Hepatocyte (in vitro differentiated cells): Measurements from ENCODE around the gene COX7A2. TPM values are rescaled to one million over a fixed set of nuclear protein-coding genes. Genes with fewer than 3 reads are reported as not detected.

ENCODE experiments used
- DNase-seq: peaks from one replicate; pipeline ENCODE4 v3.0.0-alpha.2; 2016; ENCODE audit warnings: low spot score
- H2AFZ ChIP-seq: fragments of 200-600 bp; sonication (generic); 2 replicates; pipeline ENCODE4 v1.6.0; 2016; ENCODE audit warnings: antibody characterized with exemption, mild to moderate bottlenecking
- H3K27ac ChIP-seq: fragments of 200-600 bp; sonication (generic); 2 replicates; pipeline ENCODE4 v1.5.1; 2016; ENCODE audit warnings: mild to moderate bottlenecking
- H3K27me3 ChIP-seq: fragments of 200-600 bp; sonication (generic); 2 replicates; pipeline ENCODE4 v1.6.1; 2016
- H3K36me3 ChIP-seq: fragments of 200-600 bp; sonication (generic); replicated peaks from 2 replicates; pipeline ENCODE4 v1.5.1; 2016; ENCODE audit warnings: low read depth; ENCODE audit not compliant: insufficient read depth
- H3K4me1 ChIP-seq: fragments of 200-600 bp; sonication (generic); 2 replicates; pipeline ENCODE4 v1.5.1; 2016; ENCODE audit warnings: mild to moderate bottlenecking, moderate library complexity; ENCODE audit not compliant: insufficient read depth
- H3K4me2 ChIP-seq: fragments of 200-600 bp; sonication (generic); 2 replicates; pipeline ENCODE4 v1.6.0; 2016
- H3K4me3 ChIP-seq: fragments of 200-600 bp; sonication (generic); 2 replicates; pipeline ENCODE4 v1.5.1; 2016; ENCODE audit warnings: mild to moderate bottlenecking
- H3K79me2 ChIP-seq: fragments of 200-600 bp; sonication (generic); 2 replicates; pipeline ENCODE4 v1.6.0; 2017; ENCODE audit warnings: mild to moderate bottlenecking
- H3K9me2 ChIP-seq: fragments of 200-600 bp; sonication (generic); replicated peaks from 2 replicates; pipeline ENCODE4 v1.6.0; 2017; ENCODE audit warnings: mild to moderate bottlenecking; ENCODE audit not compliant: insufficient read depth
- H3K9me3 ChIP-seq: fragments of 200-600 bp; sonication (generic); 2 replicates; pipeline ENCODE4 v1.5.1; 2016; ENCODE audit warnings: low read depth, mild to moderate bottlenecking
- H4K20me1 ChIP-seq: fragments of 200-600 bp; sonication (generic); 2 replicates; pipeline ENCODE4 v1.6.0; 2016; ENCODE audit warnings: mild to moderate bottlenecking; ENCODE audit not compliant: insufficient read depth, poor library complexity, severe bottlenecking
- EZH2 ChIP-seq: fragments of 200-600 bp; sonication (generic); IDR thresholded peaks from 2 replicates; pipeline ENCODE4 v1.6.1; 2016; ENCODE audit warnings: antibody characterized with exemption, mild to moderate bottlenecking, borderline replicate concordance
- EZH2phosphoT487 ChIP-seq: fragments of 200-600 bp; sonication (generic); IDR thresholded peaks from one replicate; pipeline ENCODE4 v1.6.1; 2018; ENCODE audit warnings: antibody characterized with exemption, mild to moderate bottlenecking, low read depth, moderate library complexity; ENCODE audit not compliant: unreplicated experiment, severe bottlenecking
- WGBS: methylation state at CpG from one replicate; pipeline ENCODE4 v1.1.6; 2016; ENCODE audit warnings: low lambda C conversion rate; ENCODE audit errors: missing lambda C conversion rate; 5-methylcytosine and 5-hydroxymethylcytosine counted together
- polyA plus RNA-seq: library from polyadenylated mRNA; unstranded; fragments of >200 nt; fragmentation: Nextera tagmentation; extraction: Ambion mirVana; gene quantifications from 2 replicates; pipeline ENCODE4 v1.2.1, GENCODE V29; 2016
- total RNA-seq: library from RNA; depleted of rRNA; stranded (reverse); fragments of >200 nt; gene quantifications from 2 replicates; pipeline ENCODE4 v1.2.3, GENCODE V29; 2014
- TF ChIP-seq, protein P1 (sequence below): fragments of 200-600 bp; sonication (generic); IDR thresholded peaks from 2 replicates; pipeline ENCODE4 v1.5.1; 2016; ENCODE audit warnings: antibody characterized with exemption, mild to moderate bottlenecking; ENCODE audit not compliant: poor library complexity

The COX7A2 gene
- total and polyA plus RNA-seq, 2 experiments from 2014 or later = 167 to 703 TPM

DNA sequence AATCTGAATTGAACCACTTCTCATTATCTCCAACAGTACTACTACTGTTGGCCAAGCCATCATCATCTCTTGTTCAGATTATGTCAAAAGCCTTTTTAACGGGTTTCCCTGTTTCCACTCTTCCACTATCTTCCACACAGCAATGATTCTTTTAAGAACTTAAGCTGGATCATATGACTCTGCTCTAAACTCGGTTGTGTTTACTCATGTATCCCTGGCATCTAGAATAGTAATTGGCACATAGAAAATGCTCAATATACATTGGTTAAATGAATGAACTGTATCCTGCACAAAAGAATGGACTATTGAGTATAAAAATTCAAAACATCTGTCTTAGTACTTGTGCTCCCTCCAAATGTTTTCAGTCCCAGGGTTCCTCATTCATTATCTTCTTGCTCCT is 2.8 kb upstream of the COX7A2 start:
- no peak for TF ChIP-seq EZH2phosphoT487
- no peak for TF ChIP-seq EZH2
- TF ChIP-seq, protein P1, sequence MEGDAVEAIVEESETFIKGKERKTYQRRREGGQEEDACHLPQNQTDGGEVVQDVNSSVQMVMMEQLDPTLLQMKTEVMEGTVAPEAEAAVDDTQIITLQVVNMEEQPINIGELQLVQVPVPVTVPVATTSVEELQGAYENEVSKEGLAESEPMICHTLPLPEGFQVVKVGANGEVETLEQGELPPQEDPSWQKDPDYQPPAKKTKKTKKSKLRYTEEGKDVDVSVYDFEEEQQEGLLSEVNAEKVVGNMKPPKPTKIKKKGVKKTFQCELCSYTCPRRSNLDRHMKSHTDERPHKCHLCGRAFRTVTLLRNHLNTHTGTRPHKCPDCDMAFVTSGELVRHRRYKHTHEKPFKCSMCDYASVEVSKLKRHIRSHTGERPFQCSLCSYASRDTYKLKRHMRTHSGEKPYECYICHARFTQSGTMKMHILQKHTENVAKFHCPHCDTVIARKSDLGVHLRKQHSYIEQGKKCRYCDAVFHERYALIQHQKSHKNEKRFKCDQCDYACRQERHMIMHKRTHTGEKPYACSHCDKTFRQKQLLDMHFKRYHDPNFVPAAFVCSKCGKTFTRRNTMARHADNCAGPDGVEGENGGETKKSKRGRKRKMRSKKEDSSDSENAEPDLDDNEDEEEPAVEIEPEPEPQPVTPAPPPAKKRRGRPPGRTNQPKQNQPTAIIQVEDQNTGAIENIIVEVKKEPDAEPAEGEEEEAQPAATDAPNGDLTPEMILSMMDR = no peak
- Histone ChIP-seq H2AFZ (no peak overlapping the region), H3K36me3 (no peaks in the 10 kb centered on the region), H3K27me3 (no peaks in the 10 kb centered on the region), H3K9me3 (no peaks in the 10 kb centered on the region), H4K20me1 (peaks cover 3% of the 10 kb centered on the region), H3K9me2 (no peaks in the 10 kb centered on the region), H3K4me3 (no peak overlapping the region), H3K4me1 (peaks cover 17% of the 10 kb centered on the region), H3K4me2 (no peak overlapping the region), H3K27ac (no peak overlapping the region), H3K79me2 (peaks cover 18% of the 10 kb centered on the region)
- 41% methylated on average over 2 of the region's 2 CpGs for WGBS
- DNase-seq = no peak

DNA sequence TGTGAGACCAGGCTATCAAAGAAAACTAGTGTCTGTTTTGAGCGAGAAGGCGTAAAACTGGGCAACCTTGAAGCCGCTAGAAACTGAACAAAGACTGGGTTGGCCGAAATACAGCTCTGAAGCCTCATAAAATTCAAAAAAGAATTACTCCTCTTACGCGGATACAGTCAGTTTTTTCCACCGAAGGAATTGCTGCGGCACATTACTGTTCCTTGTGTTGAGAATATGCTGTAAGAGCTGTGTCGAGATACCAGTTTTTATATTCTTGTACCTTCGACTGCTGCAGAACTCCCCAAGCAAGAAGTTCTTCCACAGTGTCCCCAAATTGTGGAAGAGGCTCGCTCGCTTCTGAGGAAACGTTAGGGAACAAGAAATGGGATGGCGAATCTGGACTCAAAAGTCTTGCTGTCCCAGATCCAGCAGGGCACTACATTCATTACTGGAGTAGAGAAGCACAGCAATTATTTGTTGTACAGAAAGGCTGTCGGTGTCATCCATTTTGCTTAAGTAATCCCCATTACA is 523 bp upstream of the COX7A2 start:
- Histone ChIP-seq H2AFZ (peak overlapping the region; percentile 65), H3K36me3 (no peaks in the 10 kb centered on the region), H3K4me3 (peak overlapping the region; percentile 20), H3K9me3 (no peaks in the 10 kb centered on the region), H3K4me1 (peaks cover 17% of the 10 kb centered on the region), H3K4me2 (peak overlapping the region; percentile 77), H3K79me2 (peaks cover 32% of the 10 kb centered on the region), H3K27ac (peak overlapping the region; percentile 92), H4K20me1 (peaks cover 12% of the 10 kb centered on the region), H3K27me3 (no peaks in the 10 kb centered on the region), H3K9me2 (no peaks in the 10 kb centered on the region)
- 22% methylated on average over 15 of the region's 15 CpGs for WGBS
- peak; percentile 8 for DNase-seq
- TF ChIP-seq EZH2 (no peak), EZH2phosphoT487 (no peak)
- TF ChIP-seq, protein P1 = no peak

DNA sequence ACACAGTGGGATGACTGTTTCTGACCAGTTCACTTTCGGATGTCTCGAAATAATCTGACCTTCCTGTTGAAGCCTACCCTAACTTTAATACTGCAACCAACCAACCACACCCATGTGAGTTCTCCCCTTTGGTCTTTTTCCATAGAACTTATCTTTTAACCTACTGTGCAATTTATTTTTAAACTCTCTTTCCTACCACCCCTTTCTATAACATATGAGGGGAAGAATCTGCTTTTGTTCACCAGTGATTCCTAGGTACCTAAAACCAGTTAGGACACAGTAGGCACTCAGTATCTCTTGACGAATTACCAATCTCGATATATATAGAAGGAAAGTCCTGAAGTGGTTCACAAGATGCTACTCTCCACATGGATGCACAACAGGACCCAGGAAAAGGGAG is 7.0 kb downstream of the COX7A2 start:
- WGBS = 95% methylated on average over 4 of the region's 4 CpGs
- no peaks in the 10 kb centered on the region for H3K36me3 ChIP-seq
- no peaks in the 10 kb centered on the region for H3K27me3 ChIP-seq
- peaks cover 10% of the 10 kb centered on the region for H4K20me1 ChIP-seq
- no peaks in the 10 kb centered on the region for H3K9me3 ChIP-seq
- DNase-seq = no peak
- TF ChIP-seq EZH2phosphoT487 (no peak), EZH2 (no peak)
- TF ChIP-seq, protein P1 = no peak
- peaks cover 16% of the 10 kb centered on the region for H3K79me2 ChIP-seq
- H2AFZ ChIP-seq = no peak overlapping the region
- H3K9me2 ChIP-seq = no peaks in the 10 kb centered on the region
- H3K27ac ChIP-seq = no peak overlapping the region
- H3K4me1 ChIP-seq = peaks cover 2% of the 10 kb centered on the region
- H3K4me3 ChIP-seq = no peak overlapping the region
- H3K4me2 ChIP-seq = no peak overlapping the region

DNA sequence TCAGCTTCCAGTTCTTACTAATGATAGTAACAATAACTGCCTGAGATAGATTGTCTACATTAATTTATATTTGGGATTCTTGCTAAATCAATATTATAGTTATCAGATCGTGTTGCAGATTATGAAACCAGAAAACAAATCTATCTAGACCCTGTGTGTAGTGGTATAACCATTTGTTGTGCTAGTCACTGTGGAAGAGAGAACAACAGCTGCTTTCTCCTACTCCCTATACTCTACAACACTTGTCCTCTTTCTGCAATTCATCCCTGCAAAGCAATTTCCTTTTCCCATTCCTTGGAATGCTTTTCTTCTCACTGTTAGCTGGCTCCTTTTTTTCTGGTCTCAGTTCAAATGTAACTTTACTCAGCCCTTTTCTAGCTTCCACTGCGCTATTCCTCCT is 8.3 kb downstream of the COX7A2 start:
- Histone ChIP-seq H3K9me2 (no peaks in the 10 kb centered on the region), H4K20me1 (no peaks in the 10 kb centered on the region), H3K27me3 (no peaks in the 10 kb centered on the region), H3K4me1 (no peaks in the 10 kb centered on the region), H2AFZ (no peak overlapping the region), H3K4me2 (no peak overlapping the region), H3K36me3 (no peaks in the 10 kb centered on the region), H3K27ac (no peak overlapping the region), H3K9me3 (no peaks in the 10 kb centered on the region), H3K79me2 (peaks cover 3% of the 10 kb centered on the region), H3K4me3 (no peak overlapping the region)
- TF ChIP-seq, protein P1 = no peak
- TF ChIP-seq EZH2 (no peak), EZH2phosphoT487 (no peak)
- WGBS = 89% methylated on average over 2 of the region's 2 CpGs
- no peak for DNase-seq
